ENCODE measurements around the gene CYP2S1. TPM values are rescaled to one million over a fixed set of nuclear protein-coding genes. Genes with fewer than 3 reads are reported as not detected.
"Not testable (repeated sequence)": the region's sequence is repeated elsewhere in the genome, so short reads cannot be mapped to it uniquely, and the experiment has no call there.

CYP2S1 gene
- polyA plus RNA-seq, 3 donors, result 0.51 to 0.54 (median 0.53) TPM

DNA sequence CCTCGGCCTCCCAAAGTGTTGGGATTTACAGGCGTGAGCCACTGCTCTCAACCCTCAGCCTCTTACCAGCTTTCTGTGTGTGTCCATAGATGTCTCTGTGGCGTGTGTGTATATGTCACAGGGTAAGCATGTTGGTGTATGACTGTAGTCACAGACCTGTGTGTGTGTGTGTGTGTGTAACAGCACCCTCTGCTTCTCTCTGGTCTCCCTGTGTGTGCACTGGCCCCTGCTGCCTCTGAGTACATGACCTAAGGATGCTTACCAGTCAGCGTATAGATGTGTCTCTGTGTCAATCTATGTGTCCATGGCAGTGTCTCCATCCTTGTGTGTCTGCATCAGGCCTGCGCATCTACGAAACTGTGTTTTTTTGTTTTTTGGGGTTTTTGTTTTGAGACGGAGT lies 31.6 kb downstream of the CYP2S1 start:
- no peak for DNase-seq (ENCODE audit: low read depth in 3 of 3, low spot score in 2 of 3)

DNA sequence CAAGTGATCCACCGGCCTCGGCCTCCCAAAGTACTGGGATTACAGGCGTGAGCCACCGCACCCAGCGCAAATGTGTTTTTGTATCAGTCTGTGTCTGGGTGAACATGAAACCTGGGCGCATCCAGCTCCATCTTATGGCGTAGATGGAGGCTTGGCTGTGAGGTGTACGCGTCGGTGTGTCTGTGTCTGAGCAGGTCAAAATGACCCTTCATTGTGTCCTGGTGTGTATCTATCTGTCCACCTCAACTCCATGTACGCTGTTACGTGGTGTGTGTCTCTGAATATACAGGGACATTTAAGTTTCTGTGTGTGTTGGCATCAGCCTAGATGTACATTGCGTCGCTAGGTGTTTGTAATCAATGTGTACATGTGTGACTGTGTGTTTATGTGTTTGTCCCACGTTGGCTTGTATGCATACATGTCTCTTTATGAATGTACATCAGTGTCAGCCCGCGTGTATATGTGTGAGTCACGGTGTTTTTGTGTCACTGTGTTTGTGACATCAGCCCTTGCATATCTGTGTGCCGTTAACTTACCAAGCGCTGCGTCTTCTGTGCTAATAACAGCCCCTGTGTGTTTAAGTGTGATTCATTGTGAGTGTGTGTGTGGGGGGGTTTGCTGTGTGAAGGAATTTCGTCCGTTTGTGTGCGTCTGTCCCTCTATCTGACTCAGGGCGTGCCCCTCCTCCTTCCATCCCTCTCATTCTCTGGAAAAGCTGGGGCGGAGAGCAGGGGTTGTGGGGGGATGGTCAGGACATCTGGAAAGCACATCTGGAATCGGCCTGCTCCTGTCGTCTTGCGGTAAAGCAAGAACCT lies 32.4 kb downstream of the CYP2S1 start:
- DNase-seq (ENCODE audit: low read depth in 3 of 3, low spot score in 2 of 3), result peak; percentile 33 to 50 (median 49)

DNA sequence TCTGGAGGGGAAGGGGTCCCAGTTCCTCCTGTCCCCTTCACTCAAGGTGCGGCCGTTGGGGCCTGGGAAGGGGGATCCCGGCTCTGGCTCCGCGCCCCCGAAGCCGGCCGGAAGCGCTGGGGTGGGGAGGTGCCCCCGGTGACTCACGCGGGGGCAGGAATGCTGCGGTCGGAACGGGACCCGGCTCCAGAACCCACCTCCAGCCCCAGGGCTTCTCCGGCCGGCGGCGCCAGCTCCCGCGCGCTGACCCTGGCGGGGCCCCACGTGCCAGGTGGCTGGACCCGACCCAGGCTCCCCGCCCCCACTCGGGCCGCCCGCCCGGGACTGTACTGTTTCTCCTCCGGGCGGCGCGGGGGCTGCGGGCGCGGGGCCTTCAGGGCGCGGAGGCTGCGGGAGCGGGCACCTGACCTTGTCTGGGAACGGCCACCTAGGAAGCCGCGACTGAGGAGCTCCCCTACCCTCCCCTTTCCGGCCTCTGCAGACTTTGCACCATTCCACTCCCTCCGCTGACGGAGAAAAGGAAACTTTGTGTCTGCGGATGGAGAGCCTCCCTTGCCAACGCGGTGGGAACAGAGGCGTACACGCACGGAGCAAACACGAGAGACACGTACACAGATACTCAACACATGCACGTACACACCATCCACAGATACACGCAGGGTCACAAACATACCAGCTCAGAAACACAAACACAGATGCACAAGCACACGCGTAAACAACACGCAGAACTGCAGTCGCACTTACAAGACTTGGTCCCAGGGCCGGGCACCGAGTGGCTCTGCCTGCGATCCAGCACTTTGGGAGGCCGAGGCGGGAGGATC lies 33.2 kb downstream of the CYP2S1 start:
- no peak for DNase-seq (ENCODE audit: low read depth in 3 of 3, low spot score in 2 of 3)

DNA sequence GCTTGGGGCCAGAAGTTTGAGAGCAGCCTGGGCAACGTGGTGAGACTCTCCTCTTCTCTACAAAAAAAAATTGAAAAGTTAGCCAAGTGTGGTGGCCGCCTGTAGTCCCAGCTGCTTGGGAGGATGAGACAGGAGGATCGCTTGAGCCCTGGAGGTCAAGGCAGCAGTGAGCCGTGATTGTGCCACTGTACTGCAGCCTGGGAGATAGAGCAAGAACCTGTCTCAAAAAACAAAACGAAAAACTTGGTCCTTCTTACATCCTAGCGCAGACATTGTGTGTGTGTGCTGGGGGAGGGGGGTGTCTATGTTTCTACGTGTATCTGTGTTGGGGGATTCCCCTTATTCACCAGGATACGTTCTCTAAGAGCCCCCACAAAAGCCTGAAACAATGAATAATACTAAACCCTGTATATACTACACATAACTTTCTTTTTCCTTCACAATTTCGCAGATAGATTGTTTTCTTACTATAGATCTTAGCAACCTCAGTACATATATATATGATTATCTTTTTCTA lies 33.9 kb downstream of the CYP2S1 start:
- DNase-seq (ENCODE audit: low read depth in 3 of 3, low spot score in 2 of 3), result no peak

DNA sequence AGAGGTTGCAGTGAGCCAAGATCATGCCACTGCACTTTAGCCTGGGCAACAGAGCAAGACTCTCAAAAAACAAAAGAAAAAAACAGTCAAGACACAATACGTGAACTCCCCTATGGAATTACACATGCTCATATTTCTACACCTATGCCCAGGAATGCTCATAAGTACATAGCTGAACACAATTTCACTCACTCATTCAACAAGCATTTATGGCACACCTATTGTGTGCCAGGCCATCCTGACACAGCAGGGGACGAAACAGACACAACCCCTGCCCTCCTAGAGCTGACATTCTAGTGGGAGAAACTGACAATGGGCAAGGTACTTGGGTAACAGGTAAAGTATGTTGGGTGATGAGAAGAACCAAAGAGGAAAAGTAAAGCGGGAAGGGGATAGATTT lies 35.5 kb downstream of the CYP2S1 start:
- no peak for DNase-seq (ENCODE audit: low read depth in 3 of 3, low spot score in 2 of 3)

DNA sequence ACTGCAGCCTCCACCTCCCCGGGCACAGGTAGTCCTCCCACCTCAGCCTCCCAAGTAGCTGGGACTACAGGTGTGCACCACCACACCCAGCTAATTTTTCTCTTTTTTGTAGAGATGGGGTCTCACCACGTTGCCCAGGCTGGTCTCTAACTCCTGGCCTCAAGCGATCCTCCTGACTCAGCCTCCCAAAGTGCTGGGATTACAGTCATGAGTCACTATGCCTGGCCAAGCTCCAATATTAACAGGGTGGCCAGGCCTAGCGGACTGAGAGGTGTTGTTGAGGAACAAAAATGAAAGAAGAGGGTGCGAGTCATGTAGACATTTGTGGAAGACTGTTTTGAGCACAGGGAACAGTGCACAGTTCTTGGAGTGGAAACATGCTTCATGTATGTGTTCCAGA lies 36.3 kb downstream of the CYP2S1 start:
- not testable (repeated sequence) for DNase-seq (ENCODE audit: low read depth in 3 of 3, low spot score in 2 of 3)

DNA sequence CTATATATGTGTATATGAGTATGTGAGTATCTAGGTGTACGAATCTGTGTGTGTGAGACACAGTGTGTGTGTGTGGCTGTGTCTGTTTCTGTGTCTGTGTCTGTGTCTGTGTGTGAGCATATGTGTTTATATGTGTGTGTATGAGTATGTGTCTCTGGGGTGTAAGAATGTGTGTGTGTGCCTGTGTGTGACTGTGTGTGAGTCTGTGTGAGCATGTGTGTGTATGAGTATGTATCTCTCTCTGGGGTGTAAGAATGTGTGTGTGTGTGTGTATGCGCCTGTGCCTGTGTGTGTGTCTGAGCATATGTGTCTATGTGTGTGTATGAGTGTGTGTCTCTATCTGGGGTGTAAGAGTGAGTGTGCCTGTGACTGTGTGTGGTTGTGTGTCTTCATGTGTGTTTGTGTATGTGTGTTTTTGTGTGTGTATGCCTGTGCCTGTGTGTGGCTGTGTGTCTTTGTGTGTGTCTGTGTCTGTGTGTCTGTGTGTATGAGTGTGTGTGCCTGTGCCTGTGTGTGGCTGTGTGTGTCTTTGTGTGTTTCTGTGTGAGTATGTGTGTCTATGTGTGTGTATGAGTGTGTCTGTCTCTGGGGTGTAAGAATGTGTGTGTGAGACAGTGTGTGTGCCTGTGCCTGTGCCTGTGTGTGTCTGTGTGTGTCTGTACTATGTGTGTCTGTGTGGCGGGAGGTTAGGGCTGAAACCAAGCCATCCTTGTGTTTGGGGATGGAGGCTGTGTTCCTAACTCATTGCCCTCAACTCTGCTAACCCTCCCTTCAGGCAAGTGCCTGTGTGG lies 37.2 kb downstream of the CYP2S1 start:
- DNase-seq (ENCODE audit: low read depth in 3 of 3, low spot score in 2 of 3), result no peak

DNA sequence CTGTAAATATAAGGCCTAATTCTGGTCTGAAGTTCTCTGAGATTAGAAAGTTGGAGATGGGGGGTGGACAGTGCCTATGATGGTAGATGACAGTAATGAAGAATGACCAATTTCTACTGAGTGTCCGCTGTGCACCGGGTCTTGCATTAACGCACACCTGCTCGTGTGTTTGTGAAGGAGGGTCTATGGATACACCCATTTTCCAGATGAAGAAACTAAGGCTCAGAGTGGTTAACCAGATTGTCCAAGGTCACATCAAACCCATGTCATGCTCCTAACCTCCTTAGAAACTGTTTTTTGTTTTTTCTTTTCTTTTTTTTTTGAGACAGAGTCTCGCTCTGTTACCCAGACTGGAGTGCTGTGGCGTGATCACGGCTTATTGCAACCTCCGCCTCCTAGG lies 39.7 kb downstream of the CYP2S1 start:
- DNase-seq (ENCODE audit: low read depth in 3 of 3, low spot score in 2 of 3), result no peak

DNA sequence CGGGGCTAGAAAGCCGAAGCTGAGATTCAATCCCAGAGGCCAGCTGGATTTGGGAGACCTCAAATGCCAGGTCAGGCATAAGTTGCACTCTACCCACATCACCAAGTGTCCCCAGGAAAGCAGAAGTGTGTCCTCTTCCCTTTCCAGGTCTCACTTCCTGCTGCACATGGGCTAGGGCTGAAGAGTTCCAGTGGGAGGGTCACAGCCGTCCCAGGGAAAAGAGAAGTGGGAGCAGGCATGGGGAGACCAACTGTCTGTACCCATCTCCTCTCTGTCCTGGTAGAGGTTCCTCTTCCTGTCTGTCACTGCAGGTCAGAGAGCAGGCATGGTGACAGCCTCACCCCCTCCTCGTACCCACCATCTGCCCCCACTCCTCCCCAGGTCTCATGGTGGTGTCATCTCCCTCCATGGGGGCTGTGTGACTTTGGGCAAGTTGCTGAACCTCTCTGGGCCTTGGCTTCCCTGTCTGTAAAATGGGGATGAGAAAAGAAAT lies 40.8 kb downstream of the CYP2S1 start:
- no peak for DNase-seq (ENCODE audit: low read depth in 3 of 3, low spot score in 2 of 3)

DNA sequence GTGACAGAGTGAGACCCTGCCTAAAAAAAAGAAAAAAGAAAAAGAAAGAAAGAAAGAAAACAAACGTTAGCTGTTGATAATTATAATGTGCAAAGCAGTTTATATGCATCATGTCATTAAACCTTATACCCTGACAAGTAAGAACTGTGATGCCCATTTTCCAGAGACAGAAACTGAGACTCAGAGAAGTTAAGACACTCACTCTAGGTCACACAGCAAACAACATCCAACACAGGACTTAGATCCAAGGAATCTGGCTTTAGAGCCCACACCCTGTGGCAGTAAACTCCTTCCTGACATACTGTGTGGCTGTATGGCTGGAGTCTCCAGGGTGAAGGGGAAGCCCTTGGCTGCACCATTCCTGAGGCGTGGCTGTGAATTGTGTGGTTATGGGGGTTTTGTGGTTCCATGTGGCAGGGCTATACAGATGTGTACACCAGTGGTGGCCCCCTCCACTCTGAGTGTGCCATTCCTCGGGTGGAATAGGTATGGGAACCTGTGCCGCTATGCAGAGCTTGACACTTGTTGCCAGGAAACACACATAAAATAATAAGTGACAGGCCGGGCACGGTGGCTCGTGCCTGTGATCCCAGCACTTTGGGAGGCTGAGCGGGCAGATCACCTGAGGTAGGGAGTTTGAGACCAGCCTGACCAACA lies 41.6 kb downstream of the CYP2S1 start:
- DNase-seq (ENCODE audit: low read depth in 3 of 3, low spot score in 2 of 3), result no peak

DNA sequence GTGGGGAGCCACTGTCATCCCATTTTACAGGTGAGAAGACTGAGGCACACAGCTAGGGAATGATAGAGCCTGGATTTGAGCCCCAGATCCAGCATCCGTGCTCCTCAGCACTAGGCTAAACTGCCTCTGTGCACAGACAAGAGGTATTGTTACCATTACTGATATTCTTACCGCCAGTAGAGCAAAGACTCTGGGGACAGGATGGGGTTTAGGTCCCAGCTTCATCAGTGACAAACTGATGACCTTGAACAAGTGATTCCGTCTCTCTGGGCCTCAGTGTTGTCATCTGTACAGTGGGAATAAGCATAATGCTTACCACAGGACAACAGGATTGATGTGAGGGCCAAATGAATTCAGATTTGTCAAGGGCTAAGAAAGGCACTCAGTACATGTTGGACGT lies 42.5 kb downstream of the CYP2S1 start:
- no peak for DNase-seq (ENCODE audit: low read depth in 3 of 3, low spot score in 2 of 3)

DNA sequence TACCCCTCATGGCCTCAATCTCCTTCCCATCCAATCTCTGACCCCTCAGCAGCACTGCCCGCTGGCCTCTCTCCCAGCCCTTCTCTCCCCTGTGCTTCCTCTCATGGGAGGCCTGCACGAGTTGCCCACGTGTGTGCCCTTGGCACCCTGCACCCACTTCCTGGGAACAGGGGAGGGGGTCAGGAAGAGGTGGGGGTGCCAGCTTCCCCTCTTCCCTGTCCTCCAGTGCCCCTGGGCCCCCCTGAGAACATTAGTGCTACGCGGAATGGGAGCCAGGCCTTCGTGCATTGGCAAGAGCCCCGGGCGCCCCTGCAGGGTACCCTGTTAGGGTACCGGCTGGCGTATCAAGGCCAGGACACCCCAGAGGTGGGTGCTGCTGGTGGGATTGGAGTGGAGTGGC lies 45.2 kb downstream of the CYP2S1 start:
- no peak for DNase-seq (ENCODE audit: low read depth in 3 of 3, low spot score in 2 of 3)

DNA sequence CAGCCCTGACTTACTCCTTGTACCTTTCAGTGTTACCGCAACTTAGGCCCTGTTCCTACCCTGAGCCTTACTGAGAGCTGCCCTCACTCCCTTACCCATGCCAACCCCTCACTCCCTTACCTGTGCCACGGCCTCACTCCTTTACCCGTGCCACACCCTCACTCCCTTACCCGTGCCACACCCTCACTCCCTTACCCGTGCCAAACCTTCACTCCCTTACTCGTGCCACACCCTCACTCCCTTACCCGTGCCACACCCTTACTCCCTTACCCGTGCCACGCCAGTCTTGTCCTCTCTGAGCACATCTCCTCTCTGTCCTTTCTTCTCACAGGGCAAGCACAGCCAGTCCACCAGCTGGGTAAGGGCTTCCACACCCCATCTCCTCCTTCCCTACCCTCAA lies 46.3 kb downstream of the CYP2S1 start:
- DNase-seq (ENCODE audit: low read depth in 3 of 3, low spot score in 2 of 3), result no peak

DNA sequence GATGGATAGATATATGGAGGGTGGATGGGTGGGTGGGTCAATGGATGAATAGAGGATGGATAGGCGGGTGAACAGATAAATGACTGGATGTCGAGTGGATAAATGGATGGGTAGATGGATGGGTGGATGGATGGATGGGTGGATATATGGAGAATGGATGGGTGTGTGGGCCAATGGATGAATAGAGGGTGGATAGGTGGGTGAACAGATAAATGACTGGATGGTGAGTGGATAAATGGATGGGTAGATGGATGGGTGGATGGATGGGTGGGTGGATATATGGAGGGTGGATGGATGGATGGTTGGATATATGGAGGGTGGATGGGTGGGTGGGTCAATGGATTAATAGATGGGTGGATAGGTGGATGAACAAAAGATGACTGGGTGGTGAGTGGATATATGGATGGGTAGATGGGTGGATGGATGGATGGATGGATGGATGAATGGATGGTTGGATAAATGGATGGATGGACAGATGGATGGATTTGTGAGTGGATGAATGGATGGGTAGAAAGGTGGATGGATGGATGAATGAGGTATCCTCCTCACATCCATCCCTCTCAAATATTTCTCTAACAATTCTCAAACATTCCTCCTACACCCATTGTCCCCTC lies 47.0 kb downstream of the CYP2S1 start:
- DNase-seq (ENCODE audit: low read depth in 3 of 3, low spot score in 2 of 3), result no peak

DNA sequence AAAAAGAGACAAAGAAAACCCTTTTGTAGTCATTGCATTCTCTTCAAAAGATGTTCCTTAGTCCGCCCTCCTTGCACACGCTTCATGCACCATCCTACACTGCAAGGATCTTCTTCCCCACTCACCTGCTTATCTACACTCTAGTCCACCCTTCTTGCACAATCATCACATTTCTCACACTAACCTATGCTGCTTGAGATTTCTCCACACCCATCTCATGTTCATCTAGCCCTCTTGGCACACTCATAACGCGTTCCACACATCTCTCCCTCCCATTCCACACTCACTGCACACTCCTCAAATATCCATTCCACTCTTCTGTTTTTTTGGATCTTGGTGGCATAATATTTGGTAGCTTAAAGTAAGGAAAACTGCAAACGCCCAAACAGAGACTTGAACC lies 48.8 kb downstream of the CYP2S1 start:
- DNase-seq (ENCODE audit: low read depth in 3 of 3, low spot score in 2 of 3), result no peak

DNA sequence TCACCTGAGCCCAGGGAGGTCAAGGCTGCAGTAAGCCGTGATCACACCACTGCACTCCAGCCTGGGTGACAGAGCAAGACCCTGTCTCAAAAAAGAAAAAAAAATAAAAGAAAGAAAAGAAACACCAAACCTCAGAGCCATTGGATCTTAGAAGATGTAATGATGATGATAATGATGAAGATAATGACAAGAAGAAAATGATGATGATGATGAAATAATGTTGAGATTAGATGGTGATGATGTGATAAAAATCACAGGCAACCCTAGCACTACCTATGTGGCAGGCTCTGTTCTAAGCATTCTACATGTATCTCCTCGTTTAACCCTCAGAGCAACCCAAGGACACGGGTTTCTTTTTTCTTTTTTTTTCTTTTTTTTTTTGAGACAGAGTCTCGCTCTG lies 51.1 kb downstream of the CYP2S1 start:
- DNase-seq (ENCODE audit: low read depth in 3 of 3, low spot score in 2 of 3), result no peak

DNA sequence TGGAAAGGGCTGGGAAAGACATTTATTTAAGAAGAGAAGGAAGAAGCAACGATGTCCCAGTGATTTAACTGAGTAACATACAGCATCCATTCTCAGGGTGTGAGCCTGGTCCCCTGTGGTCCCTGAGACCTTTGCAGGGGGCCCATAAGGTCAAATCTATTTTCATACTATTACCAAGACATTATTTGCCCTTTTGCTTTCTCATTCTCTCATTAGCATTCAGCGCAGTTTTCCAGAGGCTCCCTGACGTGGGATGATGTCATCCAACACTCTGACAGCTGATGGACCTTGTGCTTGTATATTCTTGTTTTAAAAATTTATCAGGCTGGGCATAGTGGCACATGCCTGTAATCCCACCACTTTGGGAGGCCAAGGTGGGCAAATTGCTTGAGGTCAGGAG lies 52.8 kb downstream of the CYP2S1 start:
- no peak for DNase-seq (ENCODE audit: low read depth in 3 of 3, low spot score in 2 of 3)

DNA sequence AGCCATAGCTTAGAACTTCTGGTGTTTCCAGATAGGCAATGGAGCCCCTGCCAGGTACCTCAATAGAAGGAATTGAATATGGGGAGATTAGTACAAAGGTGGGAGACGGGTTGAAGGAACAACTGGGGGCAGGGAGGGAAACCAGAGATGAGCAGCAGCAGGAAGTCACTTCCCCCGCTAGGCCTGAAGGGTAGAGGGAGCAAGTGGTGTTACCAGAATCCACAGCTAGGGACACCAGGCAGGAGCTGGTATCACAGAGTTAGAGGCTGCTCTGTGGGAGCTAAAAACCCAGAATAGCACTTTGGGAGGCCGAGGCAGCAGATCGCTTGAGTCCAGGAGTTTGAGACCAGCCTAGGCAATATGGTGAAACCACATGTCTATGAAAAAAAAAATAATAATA lies 55.9 kb downstream of the CYP2S1 start:
- no peak for DNase-seq (ENCODE audit: low read depth in 3 of 3, low spot score in 2 of 3)

DNA sequence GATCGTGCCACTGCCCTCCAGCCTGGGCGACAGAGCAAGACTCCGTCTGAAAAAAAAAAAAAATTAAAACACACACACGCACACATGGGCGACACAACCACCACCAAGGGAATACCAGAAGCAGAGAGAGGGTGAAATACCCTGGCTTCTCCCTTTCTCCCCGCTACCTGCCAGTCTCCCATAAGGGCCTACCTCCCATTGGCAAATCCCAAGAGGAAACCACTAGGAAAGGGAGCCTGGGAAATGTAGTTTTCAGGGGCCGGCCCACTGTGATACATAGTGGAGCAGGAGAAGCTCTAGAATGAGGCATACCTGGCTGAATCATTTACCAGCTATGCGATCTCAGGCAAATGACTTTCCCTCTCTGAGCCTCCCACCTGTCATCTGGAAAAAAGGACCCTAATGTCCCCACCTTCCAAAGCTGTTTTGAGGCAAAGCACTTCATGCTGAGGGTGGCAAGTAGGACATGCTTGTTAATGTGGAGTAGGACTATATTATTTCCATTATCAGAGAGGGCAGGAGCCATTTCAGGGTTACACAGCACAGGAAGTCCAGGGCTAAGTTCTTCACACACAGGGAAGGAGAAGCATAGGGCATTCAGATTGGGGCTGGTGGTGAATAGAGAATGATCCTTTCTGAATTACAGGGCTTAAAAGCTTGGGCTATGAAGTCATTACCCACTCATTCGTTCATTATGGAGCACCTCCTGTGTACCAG lies 56.8 kb downstream of the CYP2S1 start:
- no peak for DNase-seq (ENCODE audit: low read depth in 3 of 3, low spot score in 2 of 3)

Data from right renal cortex interstitium (tissue), 3 donors.